HepG2 (cell line): ENCODE results near the gene MFRP. TPM values are rescaled to one million over a fixed set of nuclear protein-coding genes. Genes with fewer than 3 reads are reported as not detected.

Experiments
- ATAC-seq: fragments of 200-7000 bp; cut with Tn5 transposase; 3 replicates; pipeline ENCODE4 v1.9.1; 2020; ENCODE audit warnings: mild to moderate bottlenecking, moderate library complexity
- BruUV-seq: library from RNA; stranded (reverse); fragments of 400-500 nt; replicated peaks from 2 replicates; lab custom pipeline; 2021; lab: Mats Ljungman, UMichigan
- CTCF ChIA-PET: fragments of 300-600 bp; formaldehyde crosslinking; extraction: SDS; loops from one replicate; lab custom pipeline; 2021; ENCODE audit warnings: low total read pairs, inconsistent platforms, low intra/inter-chr PET ratio; lab: Yijun Ruan, JAX
- POLR2A ChIA-PET: fragments of 350-600 bp; sonication (Branson Sonifier 250); formaldehyde crosslinking; loops from one replicate; lab custom pipeline; 2020; ENCODE audit warnings: antibody characterized with exemption, inconsistent platforms; lab: Yijun Ruan, JAX
- DNase-seq: peaks from one replicate; pipeline ENCODE4 v3.0.0-alpha.2; 2015; ENCODE audit warnings: low spot score
- FAIRE-seq: peaks from 3 replicates; lab custom pipeline; 2011; peaks lifted over from hg19 to GRCh38; lab: Jason Lieb, UNC
- H2AFZ ChIP-seq: one replicate; pipeline ENCODE4 v1.6.1; 2011; ENCODE audit warnings: low read length, inconsistent platforms
- H3K27ac ChIP-seq: fragments of 300-600 bp; 3 replicates; pipeline ENCODE4 v1.8.0; 2011; ENCODE audit warnings: mixed run types, mild to moderate bottlenecking, mixed read lengths, low read length, inconsistent platforms; ENCODE audit not compliant: insufficient read depth; ENCODE audit errors: extremely low read length
- H3K27me3 ChIP-seq, 2 experiments: fragments of 200-600 bp in 1 of 2; 2 replicates in 1 of 2; 3 replicates in 1 of 2; pipeline versions ENCODE4 v1.6.0 to v1.8.0; 2011; ENCODE audit warnings: low read length in 2 of 2, mild to moderate bottlenecking in 2 of 2, moderate library complexity in 2 of 2, inconsistent platforms in 1 of 2; ENCODE audit not compliant: insufficient read depth in 2 of 2, control insufficient read depth in 1 of 2
- H3K36me3 ChIP-seq, 2 experiments: fragments of 200-600 bp in 1 of 2; replicated peaks in 1 of 2; 2 replicates in 1 of 2; 3 replicates in 1 of 2; pipeline versions ENCODE4 v1.5.1 to v1.8.0; 2011; ENCODE audit warnings: low read length in 2 of 2, inconsistent platforms in 1 of 2; ENCODE audit not compliant: insufficient read depth in 2 of 2, control insufficient read depth in 1 of 2
- H3K4me1 ChIP-seq: 2 replicates; pipeline ENCODE4 v1.5.1; 2012; ENCODE audit warnings: low read length, inconsistent platforms; ENCODE audit not compliant: insufficient read depth
- H3K4me2 ChIP-seq: 2 replicates; pipeline ENCODE4 v1.6.0; 2011; ENCODE audit warnings: low read depth, low read length, inconsistent platforms
- H3K4me3 ChIP-seq, 3 experiments: fragments of 200-600 bp in 1 of 3; sonication (generic), shearing (Covaris generic) in 1 of 3; replicated peaks in 1 of 3; 2 replicates each; pipeline ENCODE4 v1.5.1; 2011 to 2016; ENCODE audit warnings: low read length in 3 of 3, inconsistent platforms in 2 of 3, low read depth in 2 of 3, mild to moderate bottlenecking in 2 of 3, control low read depth in 1 of 3, mixed read lengths in 1 of 3; ENCODE audit not compliant: insufficient read depth in 1 of 3
- H3K79me2 ChIP-seq: one replicate; pipeline ENCODE4 v1.6.1; 2011; ENCODE audit warnings: low read length, inconsistent platforms; ENCODE audit not compliant: insufficient read depth
- H3K9ac ChIP-seq: 2 replicates; pipeline ENCODE4 v1.6.0; 2011; ENCODE audit warnings: mild to moderate bottlenecking, low read depth, low read length, inconsistent platforms; ENCODE audit not compliant: insufficient read depth
- H3K9me3 ChIP-seq: 2 replicates; pipeline ENCODE4 v1.5.1; 2012; ENCODE audit warnings: mild to moderate bottlenecking, low read length
- H4K20me1 ChIP-seq: 2 replicates; pipeline ENCODE4 v1.6.0; 2011; ENCODE audit warnings: inconsistent platforms, mild to moderate bottlenecking, low read length, moderate library complexity; ENCODE audit not compliant: insufficient read depth
- CHD2 ChIP-seq: IDR thresholded peaks from 2 replicates; pipeline ENCODE4 v1.6.1; 2011; ENCODE audit warnings: low read depth, low read length, improper control_type of control experiment
- DR1 ChIP-seq: sonication (generic); formaldehyde crosslinking; IDR thresholded peaks from 2 replicates; pipeline ENCODE4 v1.8.0; 2021; ENCODE audit warnings: mild to moderate bottlenecking, missing genetic modification reagents, inconsistent platforms
- GATAD2A ChIP-seq: IDR thresholded peaks from 2 replicates; pipeline ENCODE4 v1.6.1; 2016
- MTF2 ChIP-seq: sonication (generic); formaldehyde crosslinking; IDR thresholded peaks from 2 replicates; pipeline ENCODE4 v1.5.0; 2020; ENCODE audit warnings: missing genetic modification reagents, borderline replicate concordance
- SAP130 ChIP-seq: IDR thresholded peaks from 2 replicates; pipeline ENCODE4 v1.6.1; 2016; ENCODE audit warnings: low read depth
- SMAD1 ChIP-seq: sonication (generic); formaldehyde crosslinking; IDR thresholded peaks from 2 replicates; pipeline ENCODE4 v1.4.0; 2020; ENCODE audit warnings: missing genetic modification reagents, low read depth, mild to moderate bottlenecking, borderline replicate concordance
- ZFX ChIP-seq: sonication (generic); formaldehyde crosslinking; IDR thresholded peaks from 2 replicates; pipeline ENCODE4 v1.4.0; 2020; ENCODE audit warnings: mild to moderate bottlenecking, low read depth, missing genetic modification reagents, moderate library complexity
- ZNF232 ChIP-seq: sonication (generic); formaldehyde crosslinking; IDR thresholded peaks from 2 replicates; pipeline ENCODE4 v1.4.0; 2020; ENCODE audit warnings: missing genetic modification reagents, borderline replicate concordance
- ZNF3 ChIP-seq: IDR thresholded peaks from 2 replicates; pipeline ENCODE4 v1.7.0; 2017; ENCODE audit warnings: inconsistent platforms
- ZNF501 ChIP-seq: sonication (generic); formaldehyde crosslinking; IDR thresholded peaks from 2 replicates; pipeline ENCODE4 v1.5.1; 2020; ENCODE audit warnings: mild to moderate bottlenecking, moderate library complexity, missing genetic modification reagents
- ZNF552 ChIP-seq: sonication (generic); formaldehyde crosslinking; IDR thresholded peaks from 2 replicates; pipeline ENCODE4 v1.9.0; 2022; ENCODE audit warnings: missing genetic modification reagents, mild to moderate bottlenecking, borderline replicate concordance
- ZNF598 ChIP-seq: sonication (generic); formaldehyde crosslinking; IDR thresholded peaks from 2 replicates; pipeline ENCODE4 v1.5.1; 2020; ENCODE audit warnings: mild to moderate bottlenecking, missing genetic modification reagents, borderline replicate concordance
- ZNF746 ChIP-seq: sonication (generic); formaldehyde crosslinking; IDR thresholded peaks from 2 replicates; pipeline ENCODE4 v1.8.0; 2022; ENCODE audit warnings: mild to moderate bottlenecking, missing genetic modification reagents
- ZNF780A ChIP-seq: sonication (generic); formaldehyde crosslinking; IDR thresholded peaks from 2 replicates; pipeline ENCODE4 v1.8.0; 2022; ENCODE audit warnings: mild to moderate bottlenecking, missing genetic modification reagents, moderate library complexity
- WGBS: methylation state at CpG from one replicate; pipeline ENCODE4 v1.1.6; 2017; ENCODE audit warnings: low lambda C conversion rate; 5-methylcytosine and 5-hydroxymethylcytosine counted together
- in situ Hi-C: cut with HindIII; loops from 2 replicates; pipeline ENCODE4 v1.10.0; 2017; ENCODE audit warnings: low pct_unique_long_range_greater_than_20kb; ENCODE audit not compliant: extremely low pct_ligation_motif_present
- intact Hi-C: fragments of 100-400 bp; cut with micrococcal nuclease; formaldehyde crosslinking; loops from one replicate; pipeline ENCODE4 v1.10.0; 2022; ENCODE audit not compliant: unreplicated experiment
- polyA plus RNA-seq, 8 experiments: library from polyadenylated mRNA; depleted of rRNA in 3 of 8; stranded (reverse) in 7 of 8; unstranded in 1 of 8; fragments of >200 nt; fragmentation: Illumina TruSeq in 4 of 8; extraction: Trizol in 4 of 8; gene quantifications; 2 replicates each; pipeline versions ENCODE4 v1.2.1 to v1.2.3, GENCODE V29; 2011 to 2016; ENCODE audit warnings: low read depth in 4 of 8, missing spikeins in 1 of 8, mixed read lengths in 1 of 8; ENCODE audit not compliant: insufficient read depth in 1 of 8
- total RNA-seq, 5 experiments: library from RNA; depleted of rRNA; stranded (reverse); fragments of >200 nt; fragmentation: Illumina TruSeq; extraction: Trizol; gene quantifications; 2 replicates each; pipeline ENCODE4 v1.2.3, GENCODE V29; 2016; ENCODE audit warnings: low read depth in 1 of 5
- TF ChIP-seq, protein P1 (sequence below): sonication (generic); formaldehyde crosslinking; IDR thresholded peaks from one replicate; pipeline ENCODE4 v1.5.1; 2020; ENCODE audit warnings: mild to moderate bottlenecking, missing genetic modification reagents; ENCODE audit errors: not compliant biosample characterization
- TF ChIP-seq, protein P2 (sequence below): sonication (generic); formaldehyde crosslinking; IDR thresholded peaks from 2 replicates; pipeline ENCODE4 v1.5.0; 2020; ENCODE audit warnings: mild to moderate bottlenecking, low read depth, missing genetic modification reagents, borderline replicate concordance

Gene MFRP
- total and polyA plus RNA-seq, 2 of the 13 experiments (the other 11 are each of a cell fraction or from before 2014, with no cell fraction given), result not detected

DNA sequence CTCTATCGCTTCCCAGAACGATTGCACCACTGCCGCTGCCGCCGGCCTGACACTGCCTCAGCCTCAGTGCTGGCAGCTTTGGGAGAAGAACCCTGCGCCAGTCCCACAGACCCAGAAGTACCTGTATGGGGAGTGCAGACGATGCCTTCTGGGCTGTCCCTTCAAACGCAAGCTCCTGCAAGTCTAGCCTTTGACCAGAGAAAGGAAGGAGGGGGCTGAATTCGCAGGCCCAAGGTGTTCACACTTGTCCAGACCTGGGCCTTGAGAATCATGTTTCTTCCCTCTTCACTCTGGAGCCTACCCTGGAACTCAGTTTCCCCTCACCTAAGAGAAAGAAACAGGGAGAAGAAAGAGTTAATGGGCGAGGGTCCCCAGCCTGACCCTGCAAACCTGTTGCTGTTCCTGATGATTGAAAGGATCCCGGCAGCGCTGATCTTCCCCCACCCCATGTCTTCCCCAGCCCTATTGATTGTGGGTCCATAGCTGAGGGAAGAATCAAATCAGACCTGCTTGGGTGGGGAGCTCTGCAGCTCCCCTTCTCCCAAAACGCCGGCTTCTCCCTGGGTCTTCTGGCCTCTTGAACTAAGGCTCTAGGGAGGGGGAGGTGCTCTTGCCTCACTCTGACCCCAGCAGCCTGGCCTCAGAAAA lies 28.8 kb downstream of the MFRP start:
- H2AFZ ChIP-seq, result peak overlapping the region; percentile 30
- no peaks in the 10 kb centered on the region for H3K79me2 ChIP-seq
- ChIA-PET CTCF (no interaction called here), POLR2A (interaction anchor here (1.1 to 3.0 kb wide), 13 partner anchors 8 to 233 kb away, joined by 3 to 14 read pairs (median 5); partner anchors contain the start of genes HMBS, RNF26 and USP2)
- peak; percentile 45; the same call in 2 of the 3 replicates for ATAC-seq
- H3K27me3 ChIP-seq, result peaks cover 0 to 9% of the 10 kb centered on the region in 2 experiments; a peak in 1 of 5 replicates
- WGBS, result 20% methylated on average over 7 of the region's 14 CpGs
- peak overlapping the region; percentile 53 to 77 (median 76) for H3K4me3 ChIP-seq
- peaks cover 65% of the 10 kb centered on the region for H3K4me1 ChIP-seq
- H3K27ac ChIP-seq, result no peak overlapping the region
- in situ Hi-C loops, result no loop called here
- BruUV-seq, result TSS peak; percentile 67
- peak overlapping the region; percentile 96 for H3K4me2 ChIP-seq
- no peaks in the 10 kb centered on the region for H4K20me1 ChIP-seq
- intact Hi-C loops, result loop anchor here (2.0 kb wide), 1 partner anchor 17 kb away; the partner anchor contains the start of gene RNF26
- no peaks in the 10 kb centered on the region for H3K36me3 ChIP-seq
- DNase-seq, result no peak
- no peak for FAIRE-seq
- peak overlapping the region; percentile 70 for H3K9ac ChIP-seq
- H3K9me3 ChIP-seq, result no peaks in the 10 kb centered on the region
- TF ChIP-seq GATAD2A (CRISPR knock-in tag) (peak; percentile 29; the same call in 1 of the 2 replicates), SMAD1 (CRISPR knock-in tag) (no peak), ZNF501 (CRISPR knock-in tag) (no peak), ZNF3 (no peak), ZNF746 (no peak), SAP130 (peak; percentile 46), ZNF780A (CRISPR knock-in tag) (no peak), CHD2 (no peak), ZNF232 (CRISPR knock-in tag) (no peak), ZNF552 (CRISPR knock-in tag) (no peak), ZNF598 (CRISPR knock-in tag) (no peak), ZFX (CRISPR knock-in tag) (peak; percentile 46), MTF2 (no peak), DR1 (no peak)
- TF ChIP-seq, protein P1, sequence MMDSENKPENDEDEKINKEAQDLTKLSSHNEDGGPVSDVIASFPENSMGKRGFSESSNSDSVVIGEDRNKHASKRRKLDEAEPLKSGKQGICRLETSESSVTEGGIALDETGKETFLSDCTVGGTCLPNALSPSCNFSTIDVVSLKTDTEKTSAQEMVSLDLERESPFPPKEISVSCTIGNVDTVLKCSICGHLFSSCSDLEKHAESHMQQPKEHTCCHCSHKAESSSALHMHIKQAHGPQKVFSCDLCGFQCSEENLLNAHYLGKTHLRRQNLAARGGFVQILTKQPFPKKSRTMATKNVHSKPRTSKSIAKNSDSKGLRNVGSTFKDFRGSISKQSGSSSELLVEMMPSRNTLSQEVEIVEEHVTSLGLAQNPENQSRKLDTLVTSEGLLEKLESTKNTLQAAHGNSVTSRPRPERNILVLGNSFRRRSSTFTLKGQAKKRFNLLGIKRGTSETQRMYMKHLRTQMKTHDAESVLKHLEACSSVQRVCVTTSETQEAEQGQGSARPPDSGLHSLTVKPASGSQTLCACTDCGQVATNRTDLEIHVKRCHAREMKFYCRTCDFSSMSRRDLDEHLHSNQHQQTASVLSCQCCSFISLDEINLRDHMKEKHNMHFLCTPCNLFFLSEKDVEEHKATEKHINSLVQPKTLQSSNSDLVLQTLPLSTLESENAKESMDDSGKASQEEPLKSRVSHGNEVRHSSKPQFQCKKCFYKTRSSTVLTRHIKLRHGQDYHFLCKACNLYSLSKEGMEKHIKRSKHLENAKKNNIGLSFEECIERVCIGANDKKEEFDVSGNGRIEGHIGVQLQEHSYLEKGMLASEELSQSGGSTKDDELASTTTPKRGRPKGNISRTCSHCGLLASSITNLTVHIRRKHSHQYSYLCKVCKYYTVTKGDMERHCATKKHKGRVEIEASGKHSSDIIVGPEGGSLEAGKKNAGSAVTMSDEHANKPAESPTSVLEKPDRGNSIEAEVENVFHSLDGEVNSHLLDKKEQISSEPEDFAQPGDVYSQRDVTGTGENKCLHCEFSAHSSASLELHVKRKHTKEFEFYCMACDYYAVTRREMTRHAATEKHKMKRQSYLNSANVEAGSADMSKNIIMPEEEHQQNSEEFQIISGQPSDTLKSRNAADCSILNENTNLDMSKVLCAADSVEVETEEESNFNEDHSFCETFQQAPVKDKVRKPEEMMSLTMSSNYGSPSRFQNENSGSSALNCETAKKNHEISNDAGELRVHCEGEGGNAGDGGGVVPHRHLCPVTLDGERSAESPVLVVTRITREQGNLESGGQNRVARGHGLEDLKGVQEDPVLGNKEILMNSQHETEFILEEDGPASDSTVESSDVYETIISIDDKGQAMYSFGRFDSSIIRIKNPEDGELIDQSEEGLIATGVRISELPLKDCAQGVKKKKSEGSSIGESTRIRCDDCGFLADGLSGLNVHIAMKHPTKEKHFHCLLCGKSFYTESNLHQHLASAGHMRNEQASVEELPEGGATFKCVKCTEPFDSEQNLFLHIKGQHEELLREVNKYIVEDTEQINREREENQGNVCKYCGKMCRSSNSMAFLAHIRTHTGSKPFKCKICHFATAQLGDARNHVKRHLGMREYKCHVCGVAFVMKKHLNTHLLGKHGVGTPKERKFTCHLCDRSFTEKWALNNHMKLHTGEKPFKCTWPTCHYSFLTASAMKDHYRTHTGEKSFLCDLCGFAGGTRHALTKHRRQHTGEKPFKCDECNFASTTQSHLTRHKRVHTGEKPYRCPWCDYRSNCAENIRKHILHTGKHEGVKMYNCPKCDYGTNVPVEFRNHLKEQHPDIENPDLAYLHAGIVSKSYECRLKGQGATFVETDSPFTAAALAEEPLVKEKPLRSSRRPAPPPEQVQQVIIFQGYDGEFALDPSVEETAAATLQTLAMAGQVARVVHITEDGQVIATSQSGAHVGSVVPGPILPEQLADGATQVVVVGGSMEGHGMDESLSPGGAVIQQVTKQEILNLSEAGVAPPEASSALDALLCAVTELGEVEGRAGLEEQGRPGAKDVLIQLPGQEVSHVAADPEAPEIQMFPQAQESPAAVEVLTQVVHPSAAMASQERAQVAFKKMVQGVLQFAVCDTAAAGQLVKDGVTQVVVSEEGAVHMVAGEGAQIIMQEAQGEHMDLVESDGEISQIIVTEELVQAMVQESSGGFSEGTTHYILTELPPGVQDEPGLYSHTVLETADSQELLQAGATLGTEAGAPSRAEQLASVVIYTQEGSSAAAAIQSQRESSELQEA (CRISPR knock-in tag), result peak; percentile 0
- TF ChIP-seq, protein P2, sequence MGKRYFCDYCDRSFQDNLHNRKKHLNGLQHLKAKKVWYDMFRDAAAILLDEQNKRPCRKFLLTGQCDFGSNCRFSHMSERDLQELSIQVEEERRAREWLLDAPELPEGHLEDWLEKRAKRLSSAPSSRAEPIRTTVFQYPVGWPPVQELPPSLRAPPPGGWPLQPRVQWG (CRISPR knock-in tag), result no peak
